Endothelial cell of umbilical vein (primary cell): Measurements from ENCODE around the gene DNAJC3. TPM values are rescaled to one million over a fixed set of nuclear protein-coding genes. Genes with fewer than 3 reads are reported as not detected.

Experiments
- BruUV-seq: library from RNA; stranded (reverse); fragments of 400-500 nt; replicated peaks from 2 replicates; lab custom pipeline; 2021; lab: Mats Ljungman, UMichigan
- CTCF ChIA-PET: fragments of 300-600, 350-600 bp; sonication (Branson Sonifier 250); formaldehyde crosslinking; loops from one replicate; lab custom pipeline; 2021; ENCODE audit warnings: antibody characterized with exemption, inconsistent platforms; lab: Charles Lee
- POLR2A ChIA-PET: fragments of 300-600, 350-600 bp; sonication (Branson Sonifier 250); formaldehyde crosslinking; loops from one replicate; lab custom pipeline; 2021; ENCODE audit warnings: antibody characterized with exemption, inconsistent platforms; lab: Charles Lee
- DNase-seq: peaks from one replicate; pipeline ENCODE4 v3.0.0-alpha.2; 2011; ENCODE audit warnings: low read depth, low spot score
- FAIRE-seq: peaks from 2 replicates; lab custom pipeline; 2011; peaks lifted over from hg19 to GRCh38; lab: Jason Lieb, UNC
- H2AFZ ChIP-seq: 2 replicates; pipeline ENCODE4 v1.6.0; 2012; ENCODE audit warnings: low read depth, low read length, control low read depth, inconsistent platforms
- H3K27ac ChIP-seq: 2 replicates; pipeline ENCODE4 v1.5.1; 2011; ENCODE audit warnings: low read depth, mild to moderate bottlenecking, control low read depth, low read length, moderate library complexity; ENCODE audit not compliant: insufficient read depth
- H3K27me3 ChIP-seq, 2 experiments: 2 replicates each; pipeline versions ENCODE4 v1.6.0 to v1.6.1; 2011; ENCODE audit warnings: low read length in 2 of 2, mixed read lengths in 1 of 2; ENCODE audit not compliant: control insufficient read depth in 2 of 2, insufficient read depth in 2 of 2
- H3K36me3 ChIP-seq, 2 experiments: 2 replicates in 1 of 2; 3 replicates in 1 of 2; pipeline ENCODE4 v1.5.1; 2011; ENCODE audit warnings: low read length in 2 of 2, mild to moderate bottlenecking in 1 of 2, moderate library complexity in 1 of 2; ENCODE audit not compliant: control insufficient read depth in 2 of 2, insufficient read depth in 2 of 2; ENCODE audit errors: extremely low read depth in 1 of 2
- H3K4me1 ChIP-seq: 3 replicates; pipeline ENCODE4 v1.5.1; 2011; ENCODE audit warnings: mild to moderate bottlenecking, low read length; ENCODE audit not compliant: control insufficient read depth, insufficient read depth; ENCODE audit errors: extremely low read depth
- H3K4me2 ChIP-seq: 2 replicates; pipeline ENCODE4 v1.6.1; 2011; ENCODE audit warnings: low read length, control low read depth, mixed read lengths; ENCODE audit not compliant: insufficient read depth
- H3K4me3 ChIP-seq, 3 experiments: fragments of 200-600 bp in 1 of 3; sonication (generic), shearing (Covaris generic) in 1 of 3; replicated peaks in 1 of 3; 2 replicates each; pipeline ENCODE4 v1.5.1; 2011 to 2016; ENCODE audit warnings: control low read depth in 3 of 3, low read length in 3 of 3, mild to moderate bottlenecking in 2 of 3, inconsistent platforms in 1 of 3, low read depth in 1 of 3, moderate library complexity in 1 of 3; ENCODE audit not compliant: insufficient read depth in 1 of 3
- H3K79me2 ChIP-seq: 2 replicates; pipeline ENCODE4 v1.6.0; 2012; ENCODE audit warnings: low read length, inconsistent platforms; ENCODE audit not compliant: control insufficient read depth, insufficient read depth
- H3K9ac ChIP-seq: replicated peaks from 2 replicates; pipeline ENCODE3; 2011; ENCODE audit warnings: low read length, control low read depth; ENCODE audit not compliant: insufficient read depth; ENCODE audit errors: extremely low read depth
- H3K9me1 ChIP-seq: replicated peaks from 3 replicates; pipeline ENCODE4 v1.6.0; 2011; ENCODE audit warnings: mild to moderate bottlenecking, low read length; ENCODE audit not compliant: control insufficient read depth, insufficient read depth; ENCODE audit errors: extremely low read depth
- H3K9me3 ChIP-seq: replicated peaks from 2 replicates; pipeline ENCODE4 v1.5.1; 2012; ENCODE audit warnings: low read length, inconsistent platforms; ENCODE audit not compliant: control insufficient read depth, insufficient read depth
- H4K20me1 ChIP-seq: replicated peaks from 2 replicates; pipeline ENCODE3; 2011; ENCODE audit warnings: mild to moderate bottlenecking, low read length; ENCODE audit not compliant: control insufficient read depth, insufficient read depth; ENCODE audit errors: extremely low read depth
- EZH2 ChIP-seq: IDR thresholded peaks from 2 replicates; pipeline ENCODE4 v1.6.1; 2012; ENCODE audit warnings: borderline replicate concordance, low read depth, mild to moderate bottlenecking, moderate library complexity, low read length, inconsistent platforms; ENCODE audit not compliant: severe bottlenecking
- FOS ChIP-seq: IDR thresholded peaks from 2 replicates; pipeline ENCODE4 v1.6.1; 2011; ENCODE audit warnings: mild to moderate bottlenecking, low read length, moderate library complexity, borderline replicate concordance; ENCODE audit not compliant: insufficient read depth
- GATA2 ChIP-seq: IDR thresholded peaks from 2 replicates; pipeline ENCODE4 v1.7.0; 2011; ENCODE audit warnings: low read depth, mild to moderate bottlenecking, moderate library complexity, mixed read lengths, low read length; ENCODE audit not compliant: insufficient read length, insufficient read depth
- JUN ChIP-seq: IDR thresholded peaks from 2 replicates; pipeline ENCODE4 v1.6.1; 2011; ENCODE audit warnings: borderline replicate concordance, low read depth; ENCODE audit not compliant: insufficient read length, insufficient read depth
- MYC ChIP-seq: IDR thresholded peaks from one replicate; pipeline ENCODE4 v1.6.1; 2011; ENCODE audit warnings: mild to moderate bottlenecking, low read depth, low read length
- POLR2A ChIP-seq: IDR thresholded peaks from 2 replicates; pipeline ENCODE4 v1.6.1; 2012; ENCODE audit warnings: low read depth, mild to moderate bottlenecking, control low read depth, low read length
- POLR2AphosphoS5 ChIP-seq: IDR thresholded peaks from 2 replicates; pipeline ENCODE4 v1.6.1; 2012; ENCODE audit warnings: low read depth, mild to moderate bottlenecking, control low read depth, low read length, moderate library complexity; ENCODE audit not compliant: insufficient read depth
- dilution Hi-C: fragments of 300-500 bp; cut with MboI; formaldehyde crosslinking; loops from one replicate; pipeline ENCODE4 v1.15.0; 2019; ENCODE audit warnings: low sequenced_read_pairs; ENCODE audit not compliant: extremely low pct_ligation_motif_present
- intact Hi-C: fragments of 100-400 bp; cut with micrococcal nuclease; formaldehyde crosslinking; loops from one replicate; pipeline ENCODE4 v1.10.0; 2022
- polyA plus RNA-seq, 4 experiments: library from polyadenylated mRNA; depleted of rRNA in 3 of 4; stranded (reverse) in 3 of 4; unstranded in 1 of 4; fragments of >200 nt; gene quantifications; 2 replicates each; pipeline versions ENCODE4 v1.2.1 to v1.2.3, GENCODE V29; 2011 to 2012; ENCODE audit warnings: missing spikeins in 1 of 4
- total RNA-seq: library from RNA; stranded (reverse); gene quantifications from 2 replicates; pipeline ENCODE4 v1.2.3, GENCODE V29; 2021
- TF ChIP-seq, protein P1 (sequence below): IDR thresholded peaks from 2 replicates; pipeline ENCODE4 v1.6.1; 2011; ENCODE audit not compliant: insufficient read depth, insufficient read length
- TF ChIP-seq, protein P2 (sequence below), 2 donors: IDR thresholded peaks; 1 replicate in 1 of 2; 2 replicates in 1 of 2; pipeline ENCODE4 v1.5.1; 2011; ENCODE audit warnings: low read length in 2 of 2, mild to moderate bottlenecking in 2 of 2, moderate library complexity in 2 of 2, control low read depth in 1 of 2, inconsistent platforms in 1 of 2, low read depth in 1 of 2; ENCODE audit not compliant: insufficient read depth in 1 of 2; ENCODE audit errors: extremely low read depth in 1 of 2

Gene DNAJC3
- total and polyA plus RNA-seq, 2 donors (not counting 3 experiments of a cell fraction or from before 2014, with no cell fraction given), result 17.0 to 51.2 TPM

DNA sequence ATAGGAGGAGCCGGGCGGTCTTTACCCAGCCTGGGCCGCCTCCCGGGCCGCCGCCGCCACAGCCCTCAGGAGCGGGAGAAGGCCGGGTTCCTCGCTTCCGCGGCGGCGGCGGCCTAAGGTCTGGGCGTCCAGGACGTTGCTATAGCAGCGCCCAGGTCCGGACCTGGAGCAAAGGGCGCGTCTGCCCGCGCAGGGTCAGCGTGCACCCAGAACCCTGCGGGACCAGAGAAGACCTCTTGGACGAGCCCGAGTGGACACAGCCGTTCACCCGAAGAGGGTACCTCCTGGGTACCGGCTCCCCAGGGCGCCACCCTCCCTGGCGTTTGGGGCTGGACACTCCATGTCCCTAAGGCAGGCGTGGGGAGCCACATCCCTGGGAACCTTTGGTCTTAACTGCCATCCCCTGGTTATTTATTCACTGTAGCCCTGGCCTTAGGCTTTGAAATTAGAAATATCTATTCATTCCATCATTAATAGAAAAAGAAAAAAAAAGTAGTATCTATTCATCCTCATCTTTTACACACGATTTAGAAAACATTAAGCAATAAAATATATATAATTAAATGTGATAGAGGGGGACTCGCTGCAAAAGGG lies 34.8 kb upstream of the DNAJC3 start:
- intact Hi-C loops, result no loop called here
- Histone ChIP-seq H3K9ac (peak overlapping the region; percentile 8), H3K27ac (peak overlapping the region; percentile 25)

More for the DNA sequence above, 34.8 kb upstream of the DNAJC3 start:
- peak; percentile 52 for DNase-seq
- Histone ChIP-seq H3K9me1 (no peaks in the 10 kb centered on the region), H3K4me1 (peaks cover 29% of the 10 kb centered on the region), H3K79me2 (peaks cover 17% of the 10 kb centered on the region), H3K36me3 (peaks cover 2 to 4% of the 10 kb centered on the region in 2 experiments), H3K4me3 (peak overlapping the region; percentile 42 to 69 (median 49)), H4K20me1 (no peaks in the 10 kb centered on the region), H2AFZ (peak overlapping the region; percentile 87), H3K9me3 (no peaks in the 10 kb centered on the region), H3K27me3 (no peaks in the 10 kb centered on the region), H3K4me2 (peak overlapping the region; percentile 79)
- TF ChIP-seq GATA2 (no peak), MYC (no peak), JUN (no peak), POLR2AphosphoS5 (no peak), FOS (no peak), POLR2A (no peak), EZH2 (no peak)
- TF ChIP-seq, protein P1, sequence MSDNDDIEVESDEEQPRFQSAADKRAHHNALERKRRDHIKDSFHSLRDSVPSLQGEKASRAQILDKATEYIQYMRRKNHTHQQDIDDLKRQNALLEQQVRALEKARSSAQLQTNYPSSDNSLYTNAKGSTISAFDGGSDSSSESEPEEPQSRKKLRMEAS, result no peak
- TF ChIP-seq, protein P2, sequence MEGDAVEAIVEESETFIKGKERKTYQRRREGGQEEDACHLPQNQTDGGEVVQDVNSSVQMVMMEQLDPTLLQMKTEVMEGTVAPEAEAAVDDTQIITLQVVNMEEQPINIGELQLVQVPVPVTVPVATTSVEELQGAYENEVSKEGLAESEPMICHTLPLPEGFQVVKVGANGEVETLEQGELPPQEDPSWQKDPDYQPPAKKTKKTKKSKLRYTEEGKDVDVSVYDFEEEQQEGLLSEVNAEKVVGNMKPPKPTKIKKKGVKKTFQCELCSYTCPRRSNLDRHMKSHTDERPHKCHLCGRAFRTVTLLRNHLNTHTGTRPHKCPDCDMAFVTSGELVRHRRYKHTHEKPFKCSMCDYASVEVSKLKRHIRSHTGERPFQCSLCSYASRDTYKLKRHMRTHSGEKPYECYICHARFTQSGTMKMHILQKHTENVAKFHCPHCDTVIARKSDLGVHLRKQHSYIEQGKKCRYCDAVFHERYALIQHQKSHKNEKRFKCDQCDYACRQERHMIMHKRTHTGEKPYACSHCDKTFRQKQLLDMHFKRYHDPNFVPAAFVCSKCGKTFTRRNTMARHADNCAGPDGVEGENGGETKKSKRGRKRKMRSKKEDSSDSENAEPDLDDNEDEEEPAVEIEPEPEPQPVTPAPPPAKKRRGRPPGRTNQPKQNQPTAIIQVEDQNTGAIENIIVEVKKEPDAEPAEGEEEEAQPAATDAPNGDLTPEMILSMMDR (IDR thresholded peaks at IDR 0.05; ENCODE audit: extremely low read depth in 1 of 2, insufficient read depth in 1 of 2, low read depth in 1 of 2, low read length in 2 of 2), result no peak
- dilution Hi-C loops, result no loop called here
- ChIA-PET CTCF (interaction anchor here (2.6 to 6.0 kb wide), 3 partner anchors 17 to 192 kb away, joined by 10 to 36 read pairs (median 15); no protein-coding TSS in a partner anchor), POLR2A (no interaction called here)
- no TSS peak for BruUV-seq
- FAIRE-seq, result peak; percentile 59
